Ishikawa (cell line): ENCODE results near the gene CLBA1.
A peak's percentile ranks its signal among the peaks of the same experiment; 100 is the strongest.

Experiments used
- RAD21 ChIP-seq: IDR thresholded peaks from 2 replicates; pipeline ENCODE4 v1.6.1; 2012; ENCODE audit warnings: low read depth
- USF1 ChIP-seq: IDR thresholded peaks from 2 replicates; pipeline ENCODE4 v1.6.1; 2012

GRCh38 chr14:104975481-104976197, 9.9 kb upstream of the CLBA1 start:
- TF ChIP-seq RAD21 (peak; percentile 23; the same call in 1 of the 2 replicates), USF1 (no peak)
